Left ventricle myocardium inferior (tissue), 1 donor: ENCODE measurements around the gene DDX25. TPM values are rescaled to one million over a fixed set of nuclear protein-coding genes. Genes with fewer than 3 reads are reported as not detected.

Source experiments
- DNase-seq: peaks from one replicate; pipeline ENCODE4 v3.0.0-alpha.2; 2020
- H3K27ac ChIP-seq: fragments of 200-600 bp; replicated peaks from 2 replicates; pipeline ENCODE4 v1.8.0; 2021
- H3K27me3 ChIP-seq: fragments of 200-600 bp; 2 replicates; pipeline ENCODE4 v1.8.0; 2021; ENCODE audit warnings: low read depth
- H3K36me3 ChIP-seq: fragments of 200-600 bp; 2 replicates; pipeline ENCODE4 v1.8.0; 2021
- H3K4me1 ChIP-seq: fragments of 200-600 bp; 2 replicates; pipeline ENCODE4 v1.8.0; 2021
- H3K4me3 ChIP-seq: fragments of 200-600 bp; 2 replicates; pipeline ENCODE4 v1.8.0; 2021; ENCODE audit warnings: mild to moderate bottlenecking, moderate library complexity
- H3K9me3 ChIP-seq: fragments of 200-600 bp; replicated peaks from 2 replicates; pipeline ENCODE4 v1.8.0; 2021
- intact Hi-C: fragments of 100-400 bp; cut with micrococcal nuclease; formaldehyde crosslinking; loops from one replicate; pipeline ENCODE4 v1.11.0; 2022
- total RNA-seq: library from RNA; stranded (reverse); fragmentation: NEBNext Ultra II Directional; extraction: Animal tissue kit (Norgen Biotek cat#: 25700); gene quantifications from one replicate; pipeline ENCODE4 v1.2.1, GENCODE V29; 2021
- TF ChIP-seq, protein P1 (sequence below): fragments of 200-600 bp; IDR thresholded peaks from 2 replicates; pipeline ENCODE4 v1.8.0; 2021; ENCODE audit warnings: antibody characterized with exemption, mild to moderate bottlenecking, borderline replicate concordance
- donor health status: DM: no; HTN: yes; CAD: no; lungs with severe emphysema.

Gene DDX25
- total RNA-seq, 1 donor from 2014 or later = 0.14 TPM

DNA sequence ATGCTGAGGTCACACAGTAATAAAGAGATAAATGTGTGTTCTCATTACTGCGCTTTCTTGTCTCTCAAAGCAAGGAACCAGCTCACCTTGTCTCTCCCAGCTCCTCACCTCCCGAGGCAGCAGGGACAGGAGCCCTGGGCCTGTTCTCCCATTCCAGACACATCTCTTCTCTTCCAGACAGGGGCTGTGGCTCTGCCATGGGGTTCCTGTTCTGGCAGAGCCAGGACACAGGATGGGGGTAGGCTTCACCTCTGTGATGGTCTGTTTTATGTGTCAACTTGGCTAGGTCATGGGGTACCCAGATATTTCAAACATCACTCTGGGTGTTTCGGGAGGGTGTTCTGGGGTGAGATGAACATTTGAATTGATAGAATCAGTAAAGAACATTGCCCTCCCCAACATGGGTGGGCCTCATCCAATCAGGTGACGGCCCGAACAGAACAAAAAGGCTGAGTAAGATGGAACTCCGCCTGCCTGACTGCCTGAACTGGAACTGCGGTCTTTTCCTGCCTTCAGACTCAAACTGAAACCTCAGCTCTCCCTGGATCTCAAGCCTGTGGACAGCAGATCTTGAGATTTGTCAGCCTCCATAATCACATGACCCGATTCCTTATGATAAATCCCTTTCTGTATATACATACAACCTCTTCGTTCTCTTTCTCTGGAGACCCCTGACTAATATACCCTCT is 39.5 kb downstream of the DDX25 start:
- Histone ChIP-seq H3K4me3 (no peak overlapping the region), H3K9me3 (no peaks in the 10 kb centered on the region), H3K27me3 (peaks cover 19% of the 10 kb centered on the region), H3K4me1 (peaks cover 17% of the 10 kb centered on the region), H3K36me3 (no peaks in the 10 kb centered on the region), H3K27ac (no peak overlapping the region)
- intact Hi-C loops = no loop called here
- TF ChIP-seq, protein P1, sequence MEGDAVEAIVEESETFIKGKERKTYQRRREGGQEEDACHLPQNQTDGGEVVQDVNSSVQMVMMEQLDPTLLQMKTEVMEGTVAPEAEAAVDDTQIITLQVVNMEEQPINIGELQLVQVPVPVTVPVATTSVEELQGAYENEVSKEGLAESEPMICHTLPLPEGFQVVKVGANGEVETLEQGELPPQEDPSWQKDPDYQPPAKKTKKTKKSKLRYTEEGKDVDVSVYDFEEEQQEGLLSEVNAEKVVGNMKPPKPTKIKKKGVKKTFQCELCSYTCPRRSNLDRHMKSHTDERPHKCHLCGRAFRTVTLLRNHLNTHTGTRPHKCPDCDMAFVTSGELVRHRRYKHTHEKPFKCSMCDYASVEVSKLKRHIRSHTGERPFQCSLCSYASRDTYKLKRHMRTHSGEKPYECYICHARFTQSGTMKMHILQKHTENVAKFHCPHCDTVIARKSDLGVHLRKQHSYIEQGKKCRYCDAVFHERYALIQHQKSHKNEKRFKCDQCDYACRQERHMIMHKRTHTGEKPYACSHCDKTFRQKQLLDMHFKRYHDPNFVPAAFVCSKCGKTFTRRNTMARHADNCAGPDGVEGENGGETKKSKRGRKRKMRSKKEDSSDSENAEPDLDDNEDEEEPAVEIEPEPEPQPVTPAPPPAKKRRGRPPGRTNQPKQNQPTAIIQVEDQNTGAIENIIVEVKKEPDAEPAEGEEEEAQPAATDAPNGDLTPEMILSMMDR = no peak
- no peak for DNase-seq

DNA sequence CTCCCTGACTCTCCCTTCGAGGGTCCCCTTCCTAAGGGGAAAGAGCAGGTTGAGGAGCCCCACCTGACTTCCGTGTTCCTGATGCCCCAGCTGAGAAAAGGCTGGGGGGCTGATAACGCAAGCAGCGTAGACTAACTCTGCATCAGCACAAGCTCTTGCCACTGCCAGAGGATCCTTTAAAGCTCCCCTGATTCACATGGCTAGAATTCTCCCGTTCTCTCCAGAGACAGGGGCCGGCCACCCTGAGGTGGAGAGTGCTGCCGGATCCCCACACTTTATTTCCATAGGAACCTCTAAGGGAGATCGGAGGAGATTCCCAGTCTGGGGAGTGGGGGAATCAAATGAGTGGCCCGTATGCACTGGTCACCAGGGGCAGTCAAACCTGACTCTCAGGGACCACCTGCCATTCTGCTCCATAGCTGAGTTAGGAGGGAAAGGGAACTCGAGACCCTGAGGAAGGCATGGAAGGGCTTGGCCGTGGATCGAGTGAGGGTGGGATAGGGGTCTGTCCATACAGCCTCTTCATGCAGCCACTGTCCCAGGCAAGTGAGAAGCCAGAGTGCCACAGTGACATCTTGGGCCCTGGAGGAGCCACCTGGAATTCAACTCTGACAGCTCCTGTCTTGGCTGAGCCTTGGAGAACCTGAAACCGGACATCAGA is 40.2 kb downstream of the DDX25 start:
- TF ChIP-seq, protein P1 = no peak
- H3K27ac ChIP-seq = no peak overlapping the region
- no peaks in the 10 kb centered on the region for H3K9me3 ChIP-seq
- no peak for DNase-seq
- peaks cover 17% of the 10 kb centered on the region for H3K4me1 ChIP-seq
- peaks cover 19% of the 10 kb centered on the region for H3K27me3 ChIP-seq
- H3K36me3 ChIP-seq = no peaks in the 10 kb centered on the region
- H3K4me3 ChIP-seq = no peak overlapping the region
- intact Hi-C loops = no loop called here

DNA sequence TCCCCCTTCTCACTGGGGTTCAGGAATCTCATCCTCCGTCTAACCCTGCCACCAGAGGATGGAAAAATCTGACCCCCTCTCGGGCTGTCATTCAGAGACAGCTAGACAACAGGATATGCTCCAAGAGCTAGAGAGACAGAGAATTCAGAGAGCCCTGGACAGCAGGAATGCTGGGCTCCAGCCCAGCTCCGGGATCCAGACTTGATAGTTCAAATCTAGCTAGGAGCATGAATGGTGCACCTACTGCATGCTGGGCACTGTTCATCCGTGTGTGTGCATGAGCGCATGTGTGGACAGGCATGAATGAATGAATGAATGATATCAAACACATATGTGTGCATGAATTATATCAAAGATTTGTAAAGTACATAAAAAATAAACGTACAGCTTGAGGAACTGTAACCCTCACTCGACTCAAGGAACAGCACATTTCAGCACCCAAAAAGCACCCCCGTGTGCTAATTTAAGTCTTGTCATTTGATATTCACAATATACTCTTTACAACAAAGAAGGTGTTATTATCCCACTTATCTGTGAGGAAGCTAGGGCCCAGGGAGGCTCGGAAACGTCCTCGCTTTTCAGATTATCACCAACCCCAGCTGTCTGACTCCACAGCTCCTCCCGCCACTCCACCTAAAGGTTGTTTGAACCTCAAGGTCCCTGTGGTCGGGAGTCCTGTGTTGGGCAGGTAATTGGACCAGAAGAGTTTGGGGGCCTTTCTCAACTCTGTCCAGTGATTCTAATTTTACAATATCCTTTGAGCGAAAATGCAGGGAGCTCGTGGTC is 40.9 kb downstream of the DDX25 start:
- intact Hi-C loops = no loop called here

DNA sequence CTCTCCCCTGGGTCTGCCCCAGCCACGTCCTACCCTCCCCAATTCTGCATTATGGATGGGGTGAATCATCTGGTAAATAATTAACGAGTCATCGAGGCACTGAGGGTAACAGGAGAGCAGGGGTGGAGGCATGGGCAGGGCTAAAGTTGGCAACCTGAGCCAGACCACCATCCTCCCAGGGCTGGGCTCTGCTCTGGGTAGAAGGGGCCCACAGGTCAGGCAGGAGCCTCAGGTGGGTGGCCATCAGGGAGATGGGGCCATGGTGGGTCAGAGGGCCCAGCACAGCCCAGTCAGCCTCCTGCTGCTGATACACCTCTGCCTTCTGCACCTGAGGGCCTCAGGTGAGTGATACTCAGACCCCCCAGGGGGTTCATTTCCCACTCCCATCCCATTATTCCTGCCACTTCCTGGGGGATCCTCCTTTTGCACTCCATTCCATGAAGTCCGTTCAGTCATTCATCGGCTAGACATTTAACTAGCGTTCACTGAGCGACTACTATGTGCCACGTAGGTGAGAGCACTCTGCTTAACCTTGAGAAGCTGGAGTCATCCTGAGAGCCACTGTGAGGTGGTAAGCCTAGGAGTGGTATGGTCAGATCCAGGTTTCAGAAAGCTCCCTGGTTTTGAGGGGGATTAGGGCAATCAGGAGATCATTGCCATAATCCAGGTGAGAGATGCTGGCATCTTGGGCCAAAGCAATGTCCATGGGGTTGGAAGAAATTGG is 41.7 kb downstream of the DDX25 start, which contains the start of gene VSIG10L2:
TSS of gene VSIG10L2 (plus strand) at position 248 of the 724 bp plus-strand sequence. CDS start at position 260, 12 bp downstream.
- no peak for DNase-seq
- no peak within 1 kb of the TSS for H3K27ac ChIP-seq
- H3K36me3 ChIP-seq = no peaks in the 10 kb centered on the region
- H3K4me1 ChIP-seq = peaks cover 22% of the 10 kb centered on the region
- no peaks in the 10 kb centered on the region for H3K9me3 ChIP-seq
- no peak within 1 kb of the TSS for H3K4me3 ChIP-seq
- intact Hi-C loops = no loop called here
- TF ChIP-seq, protein P1 = no peak
- H3K27me3 ChIP-seq = peaks cover 22% of the 10 kb centered on the region

More for the DNA sequence above, 40.9 kb downstream of the DDX25 start:
- Histone ChIP-seq H3K27ac (no peak overlapping the region), H3K4me3 (no peak overlapping the region), H3K9me3 (no peaks in the 10 kb centered on the region), H3K36me3 (no peaks in the 10 kb centered on the region), H3K27me3 (peaks cover 19% of the 10 kb centered on the region), H3K4me1 (peaks cover 17% of the 10 kb centered on the region)
- TF ChIP-seq, protein P1 = no peak
- no peak for DNase-seq

DNA sequence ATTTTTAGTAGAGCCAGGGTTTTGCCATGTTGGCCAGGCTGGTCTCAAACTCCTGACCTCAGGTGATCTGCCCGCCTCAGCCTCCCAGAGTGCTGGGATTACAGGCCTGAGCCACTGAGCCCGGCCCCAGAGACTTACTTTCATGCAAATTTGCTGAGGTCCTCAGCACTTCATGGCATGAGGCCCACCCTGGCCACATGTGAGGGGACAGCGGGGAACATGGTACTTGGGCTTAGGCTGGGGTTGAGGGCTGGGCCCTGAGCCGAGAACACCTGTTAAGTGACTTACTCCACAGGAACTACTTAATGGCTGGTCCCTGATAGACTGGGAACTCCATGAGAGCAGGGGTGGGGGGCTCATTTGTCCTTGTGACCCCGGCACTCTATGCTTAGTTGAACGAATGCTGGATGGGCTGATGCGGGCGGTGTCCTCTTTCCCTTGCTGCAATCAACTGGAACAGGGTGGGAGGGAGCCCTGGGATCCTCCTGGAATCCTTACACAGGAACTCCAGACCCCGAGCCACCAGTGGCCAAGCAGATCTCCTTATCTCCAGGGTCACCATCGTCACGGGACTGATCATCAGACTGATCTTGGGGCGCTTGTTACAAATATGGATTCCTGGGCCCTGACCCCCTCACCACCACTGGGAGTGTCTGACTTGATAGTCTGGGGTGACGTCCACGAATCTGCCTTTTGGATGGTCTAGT is 42.6 kb downstream of the DDX25 start:
- H3K27ac ChIP-seq = no peak overlapping the region
- intact Hi-C loops = no loop called here
- TF ChIP-seq, protein P1 = no peak
- H3K27me3 ChIP-seq = peaks cover 29% of the 10 kb centered on the region
- H3K4me1 ChIP-seq = peaks cover 22% of the 10 kb centered on the region
- no peak overlapping the region for H3K4me3 ChIP-seq
- no peaks in the 10 kb centered on the region for H3K9me3 ChIP-seq
- DNase-seq = no peak
- no peaks in the 10 kb centered on the region for H3K36me3 ChIP-seq
